ES-I3 (cell line): ENCODE measurements around the gene TPD52L1.

Experiments
- H3K36me3 ChIP-seq: 2 replicates; pipeline ENCODE4 v1.6.1; 2013; ENCODE audit warnings: mild to moderate bottlenecking, low read length, control low read depth, moderate library complexity; ENCODE audit not compliant: insufficient read depth
- H3K4me1 ChIP-seq: 2 replicates; pipeline ENCODE4 v1.6.1; 2013; ENCODE audit warnings: mild to moderate bottlenecking, control low read depth, low read length; ENCODE audit not compliant: insufficient read depth
- H3K9ac ChIP-seq: 2 replicates; pipeline ENCODE4 v1.6.1; 2013; ENCODE audit warnings: low read depth, mild to moderate bottlenecking, low read length, moderate library complexity
- H3K9me3 ChIP-seq: 2 replicates; pipeline ENCODE4 v1.6.1; 2013; ENCODE audit warnings: mild to moderate bottlenecking, low read length, moderate library complexity; ENCODE audit not compliant: control insufficient read depth, insufficient read depth

The TPD52L1 gene

DNA sequence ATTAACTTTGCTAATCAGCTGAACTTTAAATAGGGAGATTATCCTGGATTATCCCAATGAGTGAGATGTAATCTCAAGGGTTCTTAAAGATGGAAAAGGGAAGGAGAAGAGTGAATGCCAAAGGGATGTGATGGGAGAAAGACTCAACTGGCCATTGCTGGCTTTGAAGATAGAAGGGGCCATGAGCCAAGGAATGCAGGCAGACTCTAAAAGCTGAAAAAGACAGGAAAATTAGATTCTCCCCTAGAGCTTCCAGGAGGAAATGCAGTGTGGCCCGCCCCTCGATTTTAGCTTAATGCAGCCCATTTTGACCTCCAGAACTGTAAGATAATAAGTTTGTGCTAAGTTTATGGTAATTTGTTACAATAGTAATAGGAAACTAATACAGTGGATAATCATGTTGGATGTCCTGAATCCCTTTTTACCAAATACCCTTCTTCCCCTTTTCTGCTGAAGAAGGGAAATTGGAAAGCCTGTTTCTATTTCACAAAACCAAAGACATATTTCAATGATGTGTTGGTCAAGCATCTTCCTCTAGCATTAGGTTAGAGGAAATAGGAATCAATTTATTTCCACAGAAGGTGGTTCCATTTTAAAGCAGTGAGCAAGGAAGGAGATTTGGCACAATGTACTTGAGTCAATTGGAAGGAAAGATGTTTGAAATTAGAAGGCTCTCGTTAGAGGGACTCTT is 151.5 kb downstream of the TPD52L1 start:
- no peaks in the 10 kb centered on the region for H3K4me1 ChIP-seq
- H3K9me3 ChIP-seq, result 0 out of 2 replicates have a peak, but pooled peaks cover 4% of the 10 kb centered on the region
- no peak overlapping the region for H3K9ac ChIP-seq
- H3K36me3 ChIP-seq, result no peaks in the 10 kb centered on the region; the same call in 1 of the 2 replicates

- H3K36me3 ChIP-seq, result no peaks in the 10 kb centered on the region
- no peak overlapping the region for H3K9ac ChIP-seq
- no peaks in the 10 kb centered on the region for H3K4me1 ChIP-seq
- 0 out of 2 replicates have a peak, but pooled peaks cover 4% of the 10 kb centered on the region for H3K9me3 ChIP-seq
These were observed 153.2 kb downstream of the TPD52L1 start for GRCh38 chr6:125306756-125307149.

GRCh38 chr6:125307150-125307838 is 153.7 kb downstream of the TPD52L1 start:
- Histone ChIP-seq H3K9me3 (0 out of 2 replicates have a peak, but pooled peaks cover 4% of the 10 kb centered on the region), H3K4me1 (no peaks in the 10 kb centered on the region), H3K9ac (no peak overlapping the region), H3K36me3 (no peaks in the 10 kb centered on the region)

DNA sequence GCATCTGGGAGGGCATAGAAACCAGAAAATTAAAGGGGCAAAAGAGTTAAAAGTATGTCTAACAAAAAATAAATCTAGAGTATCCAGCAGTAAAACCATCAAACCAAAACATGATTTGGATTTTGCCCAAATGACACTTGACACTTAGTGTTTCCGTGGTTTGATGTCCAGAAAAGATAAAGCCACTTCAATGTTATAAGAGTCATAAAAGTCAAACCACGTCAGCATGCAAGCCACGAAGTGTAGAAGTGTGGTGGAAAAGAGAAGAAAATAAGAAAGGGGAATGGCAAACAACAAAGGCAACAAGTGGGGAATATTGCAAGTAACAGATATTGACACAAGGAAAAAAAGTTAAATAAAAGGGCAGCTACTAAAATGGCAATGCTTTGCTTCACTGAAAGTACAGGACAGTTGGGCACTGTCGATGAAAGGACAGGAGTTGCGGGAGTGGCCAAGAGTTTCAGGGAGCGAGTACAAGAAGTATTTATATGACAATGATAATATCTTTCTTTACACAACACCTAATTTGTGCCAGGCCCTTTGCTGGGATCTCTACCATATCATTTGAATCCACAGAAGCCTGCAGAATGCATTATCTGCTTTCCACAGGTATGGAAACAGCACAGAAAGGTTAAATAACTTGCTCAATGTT is 154.5 kb downstream of the TPD52L1 start:
- no peaks in the 10 kb centered on the region for H3K36me3 ChIP-seq
- H3K9me3 ChIP-seq, result 0 out of 2 replicates have a peak, but pooled peaks cover 4% of the 10 kb centered on the region
- H3K9ac ChIP-seq, result no peak overlapping the region
- peaks cover 4% of the 10 kb centered on the region; the same call in 1 of the 2 replicates for H3K4me1 ChIP-seq

DNA sequence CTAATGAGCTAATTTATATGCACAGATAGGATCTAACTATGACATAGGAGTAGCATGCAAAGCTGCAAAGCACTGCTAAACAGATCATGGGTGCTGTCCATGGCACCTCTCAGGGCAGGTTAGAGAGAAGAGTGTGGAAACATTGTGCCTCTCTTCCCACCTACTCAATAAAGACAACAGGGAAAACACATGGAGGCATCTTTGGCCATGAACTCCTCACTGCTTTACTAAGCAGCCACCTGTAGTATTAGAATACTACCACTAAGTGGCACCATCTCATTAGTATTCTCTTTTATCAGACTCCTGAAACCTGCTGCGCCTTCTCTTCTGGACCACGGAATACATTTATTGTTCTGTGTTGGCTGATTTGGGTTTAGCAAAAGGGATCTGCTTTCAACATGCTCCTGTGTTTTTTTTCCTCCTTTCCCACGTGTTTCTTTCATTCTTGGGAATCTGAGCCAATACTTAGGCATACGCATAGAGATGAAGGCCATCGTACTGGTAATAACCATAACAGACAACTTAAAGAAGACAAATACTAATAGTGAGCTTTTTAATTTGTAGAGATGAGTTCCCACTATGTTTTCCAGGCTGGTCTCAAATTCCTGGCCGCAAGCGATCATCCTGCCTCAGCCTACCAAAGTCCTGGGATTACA is 157.5 kb downstream of the TPD52L1 start:
- Histone ChIP-seq H3K36me3 (no peaks in the 10 kb centered on the region), H3K9ac (no peak overlapping the region), H3K4me1 (peaks cover 7% of the 10 kb centered on the region), H3K9me3 (no peaks in the 10 kb centered on the region)

- no peaks in the 10 kb centered on the region for H3K36me3 ChIP-seq
- no peaks in the 10 kb centered on the region for H3K9me3 ChIP-seq
- no peak overlapping the region for H3K9ac ChIP-seq
- H3K4me1 ChIP-seq, result peaks cover 7% of the 10 kb centered on the region
These were observed 158.9 kb downstream of the TPD52L1 start for GRCh38 chr6:125312478-125312877.

GRCh38 chr6:125312950-125313349 is 159.4 kb downstream of the TPD52L1 start:
- no peaks in the 10 kb centered on the region for H3K36me3 ChIP-seq
- peaks cover 7% of the 10 kb centered on the region for H3K4me1 ChIP-seq
- H3K9me3 ChIP-seq, result no peaks in the 10 kb centered on the region

More at GRCh38 chr6:125312950-125313349, 159.4 kb downstream of the TPD52L1 start:
- no peak overlapping the region for H3K9ac ChIP-seq
